Measurements from ENCODE around the gene TEDC2.

TEDC2 gene

DNA sequence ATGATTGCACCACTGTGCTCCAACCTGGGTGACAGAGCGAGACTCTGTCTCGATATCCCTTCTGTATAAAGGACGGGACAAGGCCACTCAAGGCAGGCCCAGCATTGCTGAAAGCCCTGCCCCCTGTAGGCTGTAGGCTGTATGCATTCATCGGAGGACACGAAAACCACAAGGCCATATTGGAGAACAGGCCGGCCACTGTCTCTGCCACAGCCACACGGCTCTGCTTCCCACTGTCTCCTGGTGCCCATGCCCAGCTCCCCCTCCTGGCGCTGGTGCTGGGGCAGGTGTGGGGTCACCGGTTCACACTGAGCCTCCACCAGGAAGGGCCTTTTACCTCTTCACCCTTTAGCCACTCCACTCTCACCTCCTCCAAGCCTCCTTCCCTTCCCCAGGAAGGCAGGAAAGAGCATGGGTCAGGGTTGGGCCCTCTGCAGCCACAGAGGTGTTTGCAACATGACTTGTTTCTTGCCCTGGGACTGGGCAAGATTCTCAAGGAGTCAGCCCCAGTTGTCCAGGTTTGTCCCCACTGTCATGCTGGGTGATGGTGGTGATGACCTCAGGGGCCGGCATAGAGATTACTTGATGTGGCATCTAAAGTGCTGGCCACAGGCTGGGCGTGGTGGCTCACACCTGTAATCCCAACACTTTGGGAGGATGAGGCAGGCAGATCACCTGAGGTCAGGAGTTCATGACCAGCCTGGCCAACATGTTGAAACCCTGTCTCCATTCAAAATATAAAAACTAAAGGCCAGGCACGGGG, 5.9 kb downstream of the TEDC2 start:
- no peak overlapping the region for H3K4me3 ChIP-seq
- no peaks in the 10 kb centered on the region for H3K9me3 ChIP-seq (replicated peaks in 1 of 11)
- TF ChIP-seq Cebpa-rat (IDR thresholded peaks at IDR 0.05): no peak
- H3K9ac ChIP-seq: no peak overlapping the region
- H3K4me1 ChIP-seq: peaks cover 36 to 91% (median 80%) of the 10 kb centered on the region in 10 experiments
- H3K36me3 ChIP-seq: peaks cover 0 to 20% (median 0%) of the 10 kb centered on the region in 11 experiments; a peak in 7 of 22 replicates
- peaks cover 0 to 44% (median 0%) of the 10 kb centered on the region in 11 experiments; a peak in 8 of 22 replicates for H3K27me3 ChIP-seq
- peak overlapping the region in 5 of 11 experiments; percentile 17 to 100 (median 100); a peak in 3 of 22 replicates for H3K4me2 ChIP-seq
- H4K20me1 ChIP-seq: peaks cover 0 to 74% (median 22%) of the 10 kb centered on the region in 11 experiments; a peak in 17 of 22 replicates
- no peak overlapping the region for H3K27ac ChIP-seq

DNA sequence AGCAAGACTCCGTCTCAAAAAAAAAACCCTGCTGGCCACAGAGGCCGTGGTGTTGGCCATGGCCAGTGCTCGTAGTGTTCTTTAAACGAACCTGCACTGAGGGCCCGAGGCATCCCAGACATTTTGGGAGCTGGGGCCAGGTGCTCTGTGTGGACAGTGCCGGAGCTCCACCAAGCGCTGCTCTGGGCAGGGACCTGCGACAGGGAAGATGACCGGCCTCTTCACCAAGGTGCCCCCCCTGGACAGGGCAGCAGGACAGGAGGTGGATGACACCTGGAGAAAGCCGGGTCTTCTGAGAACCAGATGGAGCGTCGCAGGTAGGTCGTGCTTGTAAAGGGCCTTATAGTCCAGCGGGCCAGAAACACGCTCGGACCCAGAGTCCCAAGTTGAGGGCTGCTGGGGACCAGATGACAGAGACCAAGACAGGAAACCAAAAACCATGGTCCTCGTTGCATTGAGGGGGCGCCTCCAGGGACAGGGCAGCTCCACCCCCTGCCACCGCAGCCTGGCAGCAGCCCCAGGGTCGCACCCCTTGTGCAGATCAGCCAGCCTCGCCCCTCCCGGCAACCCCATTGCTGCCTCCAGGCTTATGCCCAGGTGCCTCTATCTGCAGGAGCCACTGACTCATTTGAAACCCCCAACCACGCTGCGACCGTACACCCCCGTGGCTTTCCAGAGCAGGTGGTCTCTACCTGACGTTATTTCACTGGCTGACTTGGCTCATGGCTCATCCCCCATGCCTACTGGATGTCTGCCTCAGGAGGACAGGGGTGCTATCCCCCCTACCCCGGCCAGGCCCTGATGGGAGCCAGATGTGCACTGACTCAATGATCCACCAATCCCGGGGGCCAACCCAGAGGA, 7.0 kb downstream of the TEDC2 start:
- TF ChIP-seq Cebpa-rat (IDR thresholded peaks at IDR 0.05): no peak
- Histone ChIP-seq H3K9ac (peak overlapping the region in 10 of 11 experiments; percentile 58 to 81 (median 76); a peak in 17 of 22 replicates), H3K4me1 (peaks cover 36 to 91% (median 79%) of the 10 kb centered on the region in 10 experiments), H3K9me3 (replicated peaks in 1 of 11) (no peaks in the 10 kb centered on the region), H3K27ac (peak overlapping the region in 8 of 11 experiments; percentile 33 to 78 (median 75); a peak in 11 of 22 replicates), H4K20me1 (peaks cover 0 to 72% (median 22%) of the 10 kb centered on the region in 11 experiments; a peak in 17 of 22 replicates), H3K4me3 (peak overlapping the region in 9 of 10 experiments; percentile 51 to 69 (median 63); a peak in 15 of 20 replicates), H3K4me2 (peak overlapping the region; percentile 96 to 100 (median 100)), H3K36me3 (peaks cover 0 to 9% (median 0%) of the 10 kb centered on the region in 11 experiments; a peak in 5 of 22 replicates), H3K27me3 (peaks cover 0 to 54% (median 0%) of the 10 kb centered on the region in 11 experiments; a peak in 8 of 22 replicates)

DNA sequence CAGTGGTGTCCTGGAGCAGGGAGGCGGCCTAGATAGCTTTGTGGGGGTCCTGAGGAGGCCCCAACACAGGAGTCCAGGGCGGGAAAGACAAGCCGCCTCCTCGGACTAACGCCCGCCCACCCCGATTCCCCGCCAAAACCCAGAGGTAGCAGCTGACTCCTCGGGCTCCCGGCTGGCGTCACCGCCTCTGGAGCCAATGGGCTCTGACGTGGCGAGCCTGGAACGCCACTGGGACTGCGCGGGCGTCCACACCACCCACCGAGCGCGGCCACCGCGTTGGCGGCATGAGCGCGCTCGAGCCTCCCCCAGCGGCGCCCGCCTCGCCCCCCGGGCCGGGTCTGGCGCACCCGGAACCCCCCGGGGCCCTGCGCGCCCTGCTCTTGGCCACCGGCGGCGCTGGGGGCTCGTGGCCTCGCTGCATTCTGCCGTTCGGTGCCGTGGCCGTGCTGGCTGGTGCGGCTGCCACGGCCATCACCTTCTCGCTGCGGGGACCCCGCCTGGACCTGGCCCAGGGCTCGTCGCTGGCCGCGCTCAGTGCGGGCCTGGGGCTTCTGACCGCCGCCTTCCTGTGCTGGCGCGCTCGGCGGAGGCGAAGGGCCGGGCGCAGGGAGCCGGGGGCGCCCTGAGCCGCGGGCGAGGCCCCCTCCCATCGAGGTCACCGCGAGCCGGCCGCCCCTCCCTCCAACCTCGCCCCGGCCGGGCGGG, 7.8 kb downstream of the TEDC2 start:
- H3K27ac ChIP-seq: peak overlapping the region in 9 of 11 experiments; percentile 53 to 78 (median 74); a peak in 18 of 22 replicates
- H3K36me3 ChIP-seq: peaks cover 0 to 1% (median 0%) of the 10 kb centered on the region in 11 experiments; a peak in 4 of 22 replicates
- peak overlapping the region; percentile 96 to 100 (median 100) for H3K4me2 ChIP-seq
- H3K9ac ChIP-seq: peak overlapping the region; percentile 58 to 81 (median 76)
- no peaks in the 10 kb centered on the region for H3K9me3 ChIP-seq (replicated peaks in 1 of 11)
- H3K27me3 ChIP-seq: peaks cover 0 to 62% (median 0%) of the 10 kb centered on the region in 11 experiments; a peak in 8 of 22 replicates
- peaks cover 41 to 91% (median 81%) of the 10 kb centered on the region in 10 experiments for H3K4me1 ChIP-seq
- H3K4me3 ChIP-seq: peak overlapping the region; percentile 51 to 69 (median 62)
- no peak for TF ChIP-seq Cebpa-rat (IDR thresholded peaks at IDR 0.05)
- H4K20me1 ChIP-seq: peaks cover 5 to 79% (median 30%) of the 10 kb centered on the region in 11 experiments; a peak in 19 of 22 replicates

GRCh38 chr16:2468233-2468724, 8.4 kb downstream of the TEDC2 start:
- TF ChIP-seq Cebpa-rat (IDR thresholded peaks at IDR 0.05): no peak
- H4K20me1 ChIP-seq: peaks cover 8 to 85% (median 36%) of the 10 kb centered on the region in 11 experiments; a peak in 19 of 22 replicates
- peaks cover 47 to 93% (median 84%) of the 10 kb centered on the region in 10 experiments for H3K4me1 ChIP-seq
- H3K9ac ChIP-seq: peak overlapping the region; percentile 58 to 81 (median 76)
- peak overlapping the region in 9 of 11 experiments; percentile 53 to 78 (median 74); a peak in 18 of 22 replicates for H3K27ac ChIP-seq
- peak overlapping the region; percentile 51 to 69 (median 62) for H3K4me3 ChIP-seq
- H3K36me3 ChIP-seq: no peaks in the 10 kb centered on the region
- H3K4me2 ChIP-seq: peak overlapping the region; percentile 96 to 100 (median 100)
- no peaks in the 10 kb centered on the region for H3K9me3 ChIP-seq (replicated peaks in 1 of 11)
- H3K27me3 ChIP-seq: peaks cover 0 to 68% (median 0%) of the 10 kb centered on the region in 11 experiments; a peak in 8 of 22 replicates

DNA sequence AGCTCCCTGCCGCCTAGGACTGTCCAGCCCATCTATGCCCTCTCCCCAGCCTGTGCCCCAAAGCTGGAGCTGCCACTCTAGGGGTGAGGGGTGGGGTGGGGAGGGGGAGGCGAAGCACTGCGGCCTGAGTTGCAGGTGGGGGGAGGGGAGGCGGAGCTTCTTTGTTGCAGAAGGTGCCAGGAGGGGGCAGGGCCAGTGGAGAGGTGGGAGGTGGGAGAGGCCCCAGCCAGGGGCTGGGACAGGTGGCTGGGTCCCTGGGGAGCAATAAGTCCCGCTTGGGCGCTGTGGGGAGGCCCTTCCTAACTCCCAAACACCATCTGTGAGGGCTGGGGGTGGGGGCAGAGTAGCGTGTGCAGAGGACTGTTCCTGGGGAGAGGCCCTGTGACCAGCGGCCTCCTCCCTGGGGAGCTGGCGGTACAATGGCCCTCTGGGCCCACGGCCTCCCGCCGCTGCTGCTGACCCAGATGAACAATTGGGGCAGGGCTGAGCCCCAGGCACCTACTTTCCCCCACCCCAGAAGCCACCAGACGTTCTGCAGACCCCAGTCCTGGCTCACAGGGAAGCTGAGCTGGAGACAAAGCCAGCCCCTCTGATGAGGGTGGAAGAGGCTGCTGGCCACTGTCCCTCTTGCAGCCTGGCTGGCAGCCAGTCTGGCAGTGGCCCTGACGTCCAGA, 9.0 kb downstream of the TEDC2 start:
- H3K4me2 ChIP-seq: peak overlapping the region; percentile 96 to 100 (median 100)
- peaks cover 51 to 92% (median 83%) of the 10 kb centered on the region in 10 experiments for H3K4me1 ChIP-seq
- peak overlapping the region in 9 of 11 experiments; percentile 58 to 81 (median 77); a peak in 17 of 22 replicates for H3K9ac ChIP-seq
- peak overlapping the region in 7 of 11 experiments; percentile 43 to 77 (median 65); a peak in 10 of 22 replicates for H3K27ac ChIP-seq
- H3K4me3 ChIP-seq: peak overlapping the region; percentile 51 to 69 (median 62); a peak in 18 of 20 replicates
- H3K27me3 ChIP-seq: peaks cover 0 to 69% (median 0%) of the 10 kb centered on the region in 11 experiments; a peak in 8 of 22 replicates
- no peaks in the 10 kb centered on the region for H3K9me3 ChIP-seq (replicated peaks in 1 of 11)
- H3K36me3 ChIP-seq: no peaks in the 10 kb centered on the region
- peaks cover 8 to 83% (median 36%) of the 10 kb centered on the region in 11 experiments; a peak in 19 of 22 replicates for H4K20me1 ChIP-seq
- no peak for TF ChIP-seq Cebpa-rat (IDR thresholded peaks at IDR 0.05)

- peak overlapping the region in 4 of 10 experiments; percentile 23 to 64 (median 58); a peak in 6 of 20 replicates for H3K4me3 ChIP-seq
- H3K36me3 ChIP-seq: no peaks in the 10 kb centered on the region
- peaks cover 0 to 69% (median 0%) of the 10 kb centered on the region in 11 experiments; a peak in 8 of 22 replicates for H3K27me3 ChIP-seq
- no peak for TF ChIP-seq Cebpa-rat (IDR thresholded peaks at IDR 0.05)
- H3K9ac ChIP-seq: peak overlapping the region in 9 of 11 experiments; percentile 35 to 81 (median 63); a peak in 14 of 22 replicates
- H3K27ac ChIP-seq: peak overlapping the region in 6 of 11 experiments; percentile 23 to 69 (median 50); a peak in 9 of 22 replicates
- H3K4me1 ChIP-seq: peaks cover 51 to 92% (median 77%) of the 10 kb centered on the region in 10 experiments
- peaks cover 8 to 76% (median 36%) of the 10 kb centered on the region in 11 experiments; a peak in 19 of 22 replicates for H4K20me1 ChIP-seq
- H3K9me3 ChIP-seq (replicated peaks in 1 of 11): no peaks in the 10 kb centered on the region
- H3K4me2 ChIP-seq: peak overlapping the region; percentile 96 to 100 (median 100)
Measured at GRCh38 chr16:2469399-2470233, 9.7 kb downstream of the TEDC2 start.
